Astrocyte (in vitro differentiated cells and primary cell): ENCODE measurements around the gene PRKCD. TPM values are rescaled to one million over a fixed set of nuclear protein-coding genes. Genes with fewer than 3 reads are reported as not detected.
"Not testable (repeated sequence)": the region's sequence is repeated elsewhere in the genome, so short reads cannot be mapped to it uniquely, and the experiment has no call there.

Source experiments
- DNase-seq: peaks from one replicate; pipeline ENCODE4 v3.0.0-alpha.2; 2010; ENCODE audit warnings: low read depth
- FAIRE-seq: peaks from 2 replicates; lab custom pipeline; 2011; peaks lifted over from hg19 to GRCh38; lab: Jason Lieb, UNC
- H2AFZ ChIP-seq: 2 replicates; pipeline ENCODE4 v1.6.0; 2012; ENCODE audit warnings: low read depth, low read length, inconsistent platforms
- H3K27ac ChIP-seq: 2 replicates; pipeline ENCODE4 v1.5.1; 2011; ENCODE audit warnings: low read depth, low read length, inconsistent platforms
- H3K27me3 ChIP-seq: 2 replicates; pipeline ENCODE4 v1.6.0; 2011; ENCODE audit warnings: low read length, inconsistent platforms; ENCODE audit not compliant: insufficient read depth
- H3K36me3 ChIP-seq: 2 replicates; pipeline ENCODE4 v1.5.1; 2011; ENCODE audit warnings: low read length, inconsistent platforms; ENCODE audit not compliant: insufficient read depth
- H3K4me1 ChIP-seq: 2 replicates; pipeline ENCODE4 v1.5.1; 2011; ENCODE audit warnings: low read length, inconsistent platforms; ENCODE audit not compliant: insufficient read depth
- H3K4me2 ChIP-seq: 2 replicates; pipeline ENCODE4 v1.6.0; 2012; ENCODE audit warnings: low read length, inconsistent platforms
- H3K4me3 ChIP-seq: 2 replicates; pipeline ENCODE4 v1.5.1; 2011; ENCODE audit warnings: low read depth, mild to moderate bottlenecking, low read length, inconsistent platforms; ENCODE audit not compliant: insufficient read depth
- H3K79me2 ChIP-seq: 2 replicates; pipeline ENCODE4 v1.6.0; 2012; ENCODE audit warnings: mild to moderate bottlenecking, low read length, inconsistent platforms; ENCODE audit not compliant: insufficient read depth
- H3K9ac ChIP-seq: 2 replicates; pipeline ENCODE4 v1.6.0; 2012; ENCODE audit warnings: mild to moderate bottlenecking, low read length, inconsistent platforms
- H3K9me3 ChIP-seq: 2 replicates; pipeline ENCODE4 v1.5.1; 2012; ENCODE audit warnings: low read depth, mild to moderate bottlenecking, low read length, inconsistent platforms; ENCODE audit not compliant: insufficient read depth
- H4K20me1 ChIP-seq: 2 replicates; pipeline ENCODE4 v1.6.0; 2012; ENCODE audit warnings: low read length, inconsistent platforms; ENCODE audit not compliant: insufficient read depth
- H3K27ac Mint-ChIP-seq: one replicate; pipeline ENCODE4 v1.8.0; 2021; ENCODE audit warnings: mild to moderate bottlenecking, mixed read lengths; ENCODE audit not compliant: unreplicated experiment
- H3K27me3 Mint-ChIP-seq: one replicate; pipeline ENCODE4 v1.8.0; 2021; ENCODE audit warnings: low read depth, mixed read lengths; ENCODE audit not compliant: unreplicated experiment
- H3K36me3 Mint-ChIP-seq: one replicate; pipeline ENCODE4 v1.8.0; 2021; ENCODE audit warnings: low read depth, mixed read lengths; ENCODE audit not compliant: unreplicated experiment
- H3K4me1 Mint-ChIP-seq: one replicate; pipeline ENCODE4 v1.8.0; 2021; ENCODE audit warnings: low read depth, mixed read lengths; ENCODE audit not compliant: unreplicated experiment
- H3K4me3 Mint-ChIP-seq: one replicate; pipeline ENCODE4 v1.8.0; 2021; ENCODE audit warnings: mild to moderate bottlenecking, moderate library complexity, mixed read lengths; ENCODE audit not compliant: unreplicated experiment
- H3K9me3 Mint-ChIP-seq: one replicate; pipeline ENCODE4 v1.8.0; 2021; ENCODE audit warnings: mild to moderate bottlenecking, mixed read lengths; ENCODE audit not compliant: unreplicated experiment
- EZH2 ChIP-seq: IDR thresholded peaks from 2 replicates; pipeline ENCODE4 v1.6.1; 2012; ENCODE audit warnings: mild to moderate bottlenecking, low read length, inconsistent platforms; ENCODE audit not compliant: insufficient read depth
- total RNA-seq: library from RNA; stranded (reverse); gene quantifications from 2 replicates; pipeline ENCODE4 v1.2.1, GENCODE V29; 2021
- TF ChIP-seq, protein P1 (sequence below): IDR thresholded peaks from 2 replicates; pipeline ENCODE4 v1.5.1; 2011; ENCODE audit warnings: low read depth, mild to moderate bottlenecking, inconsistent platforms, low read length, moderate library complexity; ENCODE audit not compliant: insufficient read depth

Gene PRKCD
- total RNA-seq, 1 donor from 2014 or later = 25.4 TPM

DNA sequence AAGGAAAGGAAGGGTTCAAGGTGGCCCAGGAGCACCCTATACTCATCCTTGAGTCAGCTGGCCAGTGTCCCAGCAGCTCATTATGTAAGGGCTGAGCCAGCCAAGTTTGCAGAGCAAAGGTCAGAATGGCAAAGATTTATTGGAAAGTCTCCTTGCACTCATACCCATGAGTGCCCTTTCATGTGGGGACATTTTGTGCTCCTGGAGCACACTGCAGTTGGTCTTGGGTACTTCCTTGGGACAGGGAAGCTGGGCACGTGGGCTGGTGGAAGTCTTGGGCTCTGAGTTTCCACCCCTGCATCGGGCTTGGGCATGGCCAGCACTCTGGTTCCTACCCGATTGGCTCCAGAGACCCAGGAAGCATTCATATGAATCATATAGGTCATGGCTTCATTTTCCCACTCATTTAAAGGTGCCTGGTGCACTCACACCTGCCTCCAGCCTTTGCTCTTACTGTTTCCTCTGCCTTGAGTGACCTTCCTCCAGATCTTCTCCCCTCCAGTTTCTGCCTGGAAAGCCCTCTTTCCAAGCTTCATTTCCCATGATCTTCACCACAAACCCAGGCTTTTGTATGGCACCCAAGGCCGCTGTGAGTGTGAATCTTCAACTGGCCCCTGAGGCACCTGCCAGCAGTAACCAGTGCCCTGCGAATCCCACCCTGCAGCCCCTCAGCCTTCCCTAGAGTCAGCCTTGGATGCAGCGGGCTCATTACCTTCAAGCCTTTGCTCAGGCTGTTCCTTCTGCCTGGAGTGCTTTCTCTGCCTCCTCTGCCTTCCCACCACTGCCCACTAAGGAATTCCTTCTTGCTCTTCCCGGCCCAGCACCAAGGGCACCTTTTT is 10.5 kb upstream of the PRKCD start:
- Histone ChIP-seq H3K4me3 (no peak overlapping the region), H3K79me2 (no peaks in the 10 kb centered on the region), H3K4me1 (peaks cover 7% of the 10 kb centered on the region), H3K27ac (no peak overlapping the region), H3K9me3 (no peaks in the 10 kb centered on the region), H3K9ac (no peak overlapping the region), H3K4me2 (no peak overlapping the region), H3K27me3 (no peaks in the 10 kb centered on the region), H3K36me3 (no peaks in the 10 kb centered on the region), H2AFZ (no peak overlapping the region), H4K20me1 (no peaks in the 10 kb centered on the region)
- no peak for TF ChIP-seq EZH2
- TF ChIP-seq, protein P1, sequence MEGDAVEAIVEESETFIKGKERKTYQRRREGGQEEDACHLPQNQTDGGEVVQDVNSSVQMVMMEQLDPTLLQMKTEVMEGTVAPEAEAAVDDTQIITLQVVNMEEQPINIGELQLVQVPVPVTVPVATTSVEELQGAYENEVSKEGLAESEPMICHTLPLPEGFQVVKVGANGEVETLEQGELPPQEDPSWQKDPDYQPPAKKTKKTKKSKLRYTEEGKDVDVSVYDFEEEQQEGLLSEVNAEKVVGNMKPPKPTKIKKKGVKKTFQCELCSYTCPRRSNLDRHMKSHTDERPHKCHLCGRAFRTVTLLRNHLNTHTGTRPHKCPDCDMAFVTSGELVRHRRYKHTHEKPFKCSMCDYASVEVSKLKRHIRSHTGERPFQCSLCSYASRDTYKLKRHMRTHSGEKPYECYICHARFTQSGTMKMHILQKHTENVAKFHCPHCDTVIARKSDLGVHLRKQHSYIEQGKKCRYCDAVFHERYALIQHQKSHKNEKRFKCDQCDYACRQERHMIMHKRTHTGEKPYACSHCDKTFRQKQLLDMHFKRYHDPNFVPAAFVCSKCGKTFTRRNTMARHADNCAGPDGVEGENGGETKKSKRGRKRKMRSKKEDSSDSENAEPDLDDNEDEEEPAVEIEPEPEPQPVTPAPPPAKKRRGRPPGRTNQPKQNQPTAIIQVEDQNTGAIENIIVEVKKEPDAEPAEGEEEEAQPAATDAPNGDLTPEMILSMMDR = no peak
- no peak overlapping the region for H3K4me3 Mint-ChIP-seq
- H3K4me1 Mint-ChIP-seq = peaks cover 14% of the 10 kb centered on the region
- H3K27ac Mint-ChIP-seq = no peak overlapping the region
- H3K27me3 Mint-ChIP-seq = peaks cover 55% of the 10 kb centered on the region
- H3K36me3 Mint-ChIP-seq = no peaks in the 10 kb centered on the region
- no peaks in the 10 kb centered on the region for H3K9me3 Mint-ChIP-seq
- FAIRE-seq (no peak), DNase-seq (no peak)

GRCh38 chr3:53151086-53151438 is 9.9 kb upstream of the PRKCD start:
- H3K9me3 ChIP-seq, H3K4me1 ChIP-seq, H3K9ac ChIP-seq, H3K9me3 Mint-ChIP-seq, H3K4me3 ChIP-seq, DNase-seq, H3K4me2 ChIP-seq, H3K79me2 ChIP-seq, FAIRE-seq, H2AFZ ChIP-seq, H3K36me3 ChIP-seq, H3K4me3 Mint-ChIP-seq, H3K36me3 Mint-ChIP-seq, H3K27me3 ChIP-seq, H4K20me1 ChIP-seq, H3K27ac ChIP-seq, H3K27ac Mint-ChIP-seq: not testable (repeated sequence)
- Mint-ChIP-seq H3K27me3 (peaks cover 54% of the 10 kb centered on the region), H3K4me1 (peaks cover 14% of the 10 kb centered on the region)

DNA sequence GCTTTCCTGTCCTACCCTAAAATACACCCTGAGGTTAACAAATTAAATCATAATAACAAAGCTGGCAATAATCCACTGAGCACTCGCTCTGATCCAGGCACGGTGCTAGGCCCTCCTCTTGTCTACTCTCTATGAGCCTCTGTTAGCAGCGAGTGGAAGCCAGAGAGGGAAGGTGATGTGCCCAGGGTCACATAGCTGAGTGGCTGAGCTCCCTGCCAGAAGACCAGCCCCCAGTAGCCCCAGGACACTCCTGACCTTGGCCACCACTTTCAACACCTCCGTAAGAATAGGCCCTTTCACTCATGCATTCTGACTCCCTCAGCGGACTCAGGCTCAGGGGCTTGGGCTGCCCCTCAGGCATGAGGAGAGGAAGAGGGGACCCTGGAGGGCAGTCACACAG is 9.5 kb upstream of the PRKCD start:
- no peak overlapping the region for H3K4me3 ChIP-seq
- no peak overlapping the region for H3K27ac ChIP-seq
- no peaks in the 10 kb centered on the region for H3K27me3 ChIP-seq
- no peak overlapping the region for H2AFZ ChIP-seq
- DNase-seq (no peak), FAIRE-seq (no peak)
- no peak for TF ChIP-seq EZH2
- TF ChIP-seq, protein P1 = no peak
- no peaks in the 10 kb centered on the region for H3K36me3 ChIP-seq
- Mint-ChIP-seq H3K4me3 (no peak overlapping the region), H3K4me1 (peaks cover 14% of the 10 kb centered on the region), H3K9me3 (no peaks in the 10 kb centered on the region), H3K27ac (no peak overlapping the region), H3K36me3 (no peaks in the 10 kb centered on the region), H3K27me3 (peaks cover 54% of the 10 kb centered on the region)
- H3K9me3 ChIP-seq = no peaks in the 10 kb centered on the region
- no peak overlapping the region for H3K9ac ChIP-seq
- H4K20me1 ChIP-seq = no peaks in the 10 kb centered on the region
- H3K79me2 ChIP-seq = no peaks in the 10 kb centered on the region
- peaks cover 7% of the 10 kb centered on the region for H3K4me1 ChIP-seq
- no peak overlapping the region for H3K4me2 ChIP-seq
